Coronary artery (tissue), 2 donors: ENCODE results near the gene SIRPG.

Source experiments
- DNase-seq: peaks from one replicate; pipeline ENCODE4 v3.0.0-alpha.2; 2017; ENCODE audit warnings: low spot score
- H3K27ac ChIP-seq, 2 donors: fragments of 200-600 bp; sonication (generic); one replicate each; pipeline ENCODE4 v1.5.1; 2016 to 2019
- H3K4me3 ChIP-seq: fragments of 200-600 bp; sonication (generic); 2 replicates; pipeline ENCODE4 v1.5.1; 2016; ENCODE audit warnings: mild to moderate bottlenecking, moderate library complexity
- TF ChIP-seq, protein P1 (sequence below): fragments of 200-600 bp; sonication (generic); IDR thresholded peaks from one replicate; pipeline ENCODE4 v1.5.1; 2019; ENCODE audit warnings: antibody characterized with exemption

The SIRPG gene

GRCh38 chr20:1629321-1629720 lies 28.3 kb downstream of the SIRPG start:
- TF ChIP-seq, protein P1, sequence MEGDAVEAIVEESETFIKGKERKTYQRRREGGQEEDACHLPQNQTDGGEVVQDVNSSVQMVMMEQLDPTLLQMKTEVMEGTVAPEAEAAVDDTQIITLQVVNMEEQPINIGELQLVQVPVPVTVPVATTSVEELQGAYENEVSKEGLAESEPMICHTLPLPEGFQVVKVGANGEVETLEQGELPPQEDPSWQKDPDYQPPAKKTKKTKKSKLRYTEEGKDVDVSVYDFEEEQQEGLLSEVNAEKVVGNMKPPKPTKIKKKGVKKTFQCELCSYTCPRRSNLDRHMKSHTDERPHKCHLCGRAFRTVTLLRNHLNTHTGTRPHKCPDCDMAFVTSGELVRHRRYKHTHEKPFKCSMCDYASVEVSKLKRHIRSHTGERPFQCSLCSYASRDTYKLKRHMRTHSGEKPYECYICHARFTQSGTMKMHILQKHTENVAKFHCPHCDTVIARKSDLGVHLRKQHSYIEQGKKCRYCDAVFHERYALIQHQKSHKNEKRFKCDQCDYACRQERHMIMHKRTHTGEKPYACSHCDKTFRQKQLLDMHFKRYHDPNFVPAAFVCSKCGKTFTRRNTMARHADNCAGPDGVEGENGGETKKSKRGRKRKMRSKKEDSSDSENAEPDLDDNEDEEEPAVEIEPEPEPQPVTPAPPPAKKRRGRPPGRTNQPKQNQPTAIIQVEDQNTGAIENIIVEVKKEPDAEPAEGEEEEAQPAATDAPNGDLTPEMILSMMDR: no peak
- no peak for DNase-seq
- Histone ChIP-seq H3K27ac (no peak overlapping the region), H3K4me3 (no peak overlapping the region)

DNA sequence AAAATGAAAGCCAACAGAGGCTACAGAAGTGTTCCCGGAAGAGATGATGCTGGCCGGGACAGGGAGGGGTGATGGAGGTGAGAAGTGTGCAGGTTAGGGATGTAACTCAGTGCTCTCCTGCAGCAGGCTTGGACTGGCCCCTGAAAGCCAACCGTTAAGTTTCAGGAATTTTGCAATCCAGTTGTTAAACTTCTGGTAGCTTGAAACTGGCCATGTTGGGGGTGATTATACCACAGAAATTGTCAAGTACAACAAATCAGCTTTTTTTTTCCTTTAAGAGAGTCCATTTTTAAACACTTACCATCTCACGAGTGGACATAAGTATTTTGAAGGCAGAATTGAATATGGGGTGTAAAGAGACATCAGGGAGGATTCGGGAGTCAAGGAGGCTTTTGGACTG lies 29.0 kb downstream of the SIRPG start:
- DNase-seq: no peak
- Histone ChIP-seq H3K27ac (no peak overlapping the region), H3K4me3 (no peak overlapping the region)
- TF ChIP-seq, protein P1: no peak

DNA sequence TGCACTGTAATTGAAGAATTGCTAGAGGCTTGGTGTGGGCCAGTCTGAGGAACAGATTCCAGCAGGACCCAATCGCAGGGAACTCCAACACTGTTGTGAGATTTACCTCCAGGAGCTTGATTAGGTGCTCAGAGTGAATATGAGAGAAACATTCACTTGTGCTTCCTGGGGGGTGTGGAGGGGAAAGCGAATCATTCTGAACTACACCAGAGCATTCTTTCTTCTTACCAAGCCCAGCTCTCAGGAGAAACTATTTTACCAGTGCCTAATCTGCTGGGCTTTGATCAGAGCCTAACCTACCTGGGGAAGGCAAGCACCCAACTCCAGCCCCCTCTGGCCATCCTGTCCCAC lies 30.4 kb downstream of the SIRPG start:
- no peak overlapping the region for H3K27ac ChIP-seq
- TF ChIP-seq, protein P1: no peak
- no peak for DNase-seq
- H3K4me3 ChIP-seq: no peak overlapping the region

GRCh38 chr20:1626528-1627199 lies 30.9 kb downstream of the SIRPG start:
- no peak overlapping the region for H3K27ac ChIP-seq
- TF ChIP-seq, protein P1: no peak
- no peak for DNase-seq
- no peak overlapping the region for H3K4me3 ChIP-seq

GRCh38 chr20:1625083-1625690 lies 32.4 kb downstream of the SIRPG start:
- DNase-seq: no peak
- Histone ChIP-seq H3K4me3 (no peak overlapping the region), H3K27ac (no peak overlapping the region)
- TF ChIP-seq, protein P1: no peak

DNA sequence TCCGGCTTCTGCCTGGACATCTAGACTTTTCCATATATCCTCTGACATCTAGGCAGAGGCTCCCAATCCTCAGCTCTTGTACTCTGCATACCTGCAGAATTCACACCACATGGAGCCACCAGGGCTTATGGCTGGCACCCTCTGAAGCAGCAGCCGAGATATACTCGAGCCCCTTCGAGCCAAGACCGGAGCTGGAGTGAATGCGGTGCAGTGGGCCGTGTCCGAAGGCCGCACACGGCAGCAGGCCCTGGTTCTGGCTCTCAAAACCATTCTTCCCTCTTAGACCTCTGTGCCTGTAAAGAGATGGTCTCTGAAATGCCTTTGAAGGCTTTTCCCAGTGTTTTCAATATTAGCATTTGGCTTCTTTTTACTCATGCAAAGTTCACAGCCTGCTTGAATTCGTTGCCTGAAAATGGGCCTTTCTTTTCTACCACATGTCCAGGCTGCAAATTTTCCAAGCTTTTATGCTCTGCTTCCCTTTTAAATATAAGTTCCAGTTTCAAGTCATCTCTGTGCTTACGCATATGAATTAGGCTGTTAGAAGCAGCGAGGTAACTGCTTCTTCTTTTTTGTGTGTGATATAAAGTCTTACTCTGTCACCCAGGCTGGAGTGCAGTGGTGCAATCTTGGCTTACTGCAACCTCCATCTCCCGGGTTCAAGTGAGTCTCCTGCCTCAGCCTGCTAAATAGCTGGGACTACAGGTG lies 33.9 kb downstream of the SIRPG start:
- TF ChIP-seq, protein P1: no peak
- H3K27ac ChIP-seq: no peak overlapping the region
- no peak overlapping the region for H3K4me3 ChIP-seq
- DNase-seq: no peak

- no peak overlapping the region for H3K27ac ChIP-seq
- no peak overlapping the region for H3K4me3 ChIP-seq
- no peak for DNase-seq
- TF ChIP-seq, protein P1: no peak
Measured at GRCh38 chr20:1622450-1622849, 35.1 kb downstream of the SIRPG start.
